GM19468 (cell line): ENCODE measurements around the gene ZKSCAN3.
"Not testable (repeated sequence)": the region's sequence is repeated elsewhere in the genome, so short reads cannot be mapped to it uniquely, and the experiment has no call there.

ENCODE experiments used
- ATAC-seq: cut with Tn5 transposase; IDR thresholded peaks from one replicate; pipeline ENCODE4 v1.9.1; 2021; ENCODE audit warnings: mild to moderate bottlenecking, moderate library complexity, moderate number of reproducible peaks; ENCODE audit not compliant: unreplicated experiment; ENCODE audit errors: extremely low read depth

Gene ZKSCAN3

DNA sequence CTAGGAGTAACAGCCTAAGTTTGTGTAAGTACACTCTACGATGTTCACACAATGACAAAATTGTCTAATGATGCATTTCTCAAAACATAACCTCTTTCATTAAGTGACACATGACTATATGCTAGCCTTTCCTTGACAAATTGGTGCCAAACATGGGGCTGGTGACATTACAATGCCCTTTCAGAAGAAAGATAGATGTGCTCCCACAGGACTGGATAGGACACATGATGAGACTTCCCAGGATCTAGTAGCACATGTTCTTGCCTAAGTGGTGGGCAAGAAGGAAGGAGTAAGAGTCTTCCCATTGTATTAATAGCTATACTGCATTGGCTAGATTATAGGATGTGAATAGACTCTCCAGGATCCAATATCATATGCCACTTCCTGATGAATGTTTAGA, 21.5 kb downstream of the ZKSCAN3 start:
- ATAC-seq = no peak

DNA sequence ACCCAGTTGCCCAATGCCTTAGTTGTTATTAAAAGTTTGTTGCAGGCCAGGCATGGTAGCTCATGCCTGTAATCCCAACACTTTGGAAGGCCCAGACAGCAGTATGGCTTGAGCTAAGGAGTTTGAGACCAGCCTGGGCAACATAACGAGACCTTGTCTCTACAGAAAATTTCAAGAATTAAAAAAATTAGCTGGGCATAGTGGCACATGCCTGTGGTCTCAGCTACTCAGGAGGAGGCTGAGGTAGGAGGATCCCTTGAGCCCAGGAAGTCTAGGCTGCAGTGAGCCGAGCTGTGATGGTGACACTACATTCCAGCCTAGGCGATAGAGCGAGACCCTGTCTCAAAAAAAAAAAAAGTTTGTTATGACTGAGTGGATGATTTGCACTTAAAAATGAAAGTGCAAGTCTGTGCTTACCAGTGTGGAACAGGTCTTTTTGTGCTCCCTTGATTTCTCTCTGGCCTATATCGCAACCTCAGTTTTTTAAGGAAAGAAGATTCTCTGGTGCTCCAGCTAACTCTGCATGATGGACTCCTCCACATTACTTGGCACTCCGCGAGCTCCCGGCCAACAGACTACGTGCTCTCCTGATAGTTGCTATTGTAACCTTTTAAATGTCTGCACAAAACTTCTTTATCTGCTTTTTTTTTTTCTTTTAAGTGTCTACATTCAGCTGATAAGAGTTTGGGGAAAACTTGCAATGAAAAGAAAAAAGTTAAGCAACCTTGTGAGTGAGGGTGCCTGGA, 22.1 kb downstream of the ZKSCAN3 start:
- ATAC-seq = peak; percentile 58

DNA sequence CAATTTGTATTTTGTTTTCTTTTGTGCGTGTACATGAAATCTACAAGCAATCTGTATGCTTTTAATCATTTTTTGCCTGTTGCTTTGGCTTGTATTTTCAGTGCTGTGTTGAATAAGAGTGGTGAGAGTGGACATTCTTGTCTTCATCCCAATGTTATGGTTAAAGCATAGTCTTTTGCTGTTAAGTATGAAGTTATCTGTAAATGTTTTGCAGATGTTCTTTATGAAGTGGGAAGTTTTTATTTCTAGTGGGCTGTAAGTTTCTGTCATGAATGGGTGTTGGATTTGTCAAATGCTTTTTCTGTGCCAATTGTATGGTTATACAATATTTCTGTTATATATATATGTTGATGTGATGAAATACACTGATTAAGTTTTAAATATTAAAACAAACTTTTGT, 24.2 kb downstream of the ZKSCAN3 start:
- no peak for ATAC-seq

DNA sequence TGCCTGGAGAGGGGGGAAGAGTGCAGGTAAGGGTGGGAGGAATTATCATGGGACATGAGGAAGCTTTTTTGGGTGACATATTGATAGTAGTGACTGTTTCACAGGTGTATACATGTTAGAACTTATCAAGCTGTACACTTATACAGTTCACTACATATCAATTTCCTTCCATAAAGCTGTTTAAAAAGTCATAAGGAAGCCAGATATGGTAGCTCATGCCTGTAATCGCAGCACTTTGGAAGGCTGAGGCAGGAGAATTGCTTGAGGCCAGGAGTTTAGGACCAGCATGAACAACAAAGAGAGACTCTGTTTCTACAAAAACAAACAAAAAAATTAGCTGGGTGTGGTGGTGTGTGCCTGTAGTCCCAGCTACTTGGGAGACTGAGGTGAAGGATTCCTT, 28.1 kb downstream of the ZKSCAN3 start:
- ATAC-seq = no peak

DNA sequence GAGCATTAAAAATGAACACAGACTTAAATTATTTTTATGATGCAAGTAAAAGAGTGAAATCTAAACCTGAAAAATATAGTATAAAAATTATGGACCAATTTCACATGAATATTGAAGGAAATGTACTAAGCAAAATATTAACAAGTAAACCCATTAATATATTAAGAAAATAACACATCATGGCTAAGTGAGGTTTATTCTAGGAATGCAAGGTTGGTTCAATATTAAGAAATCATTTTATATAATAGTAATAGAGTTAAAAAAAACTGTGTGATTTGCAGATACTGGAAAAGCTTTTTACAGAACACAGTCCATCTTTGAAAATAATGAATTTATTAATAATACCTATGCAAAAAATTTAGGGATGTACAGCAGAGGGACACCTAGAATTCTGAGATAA, 28.9 kb downstream of the ZKSCAN3 start:
- no peak for ATAC-seq

DNA sequence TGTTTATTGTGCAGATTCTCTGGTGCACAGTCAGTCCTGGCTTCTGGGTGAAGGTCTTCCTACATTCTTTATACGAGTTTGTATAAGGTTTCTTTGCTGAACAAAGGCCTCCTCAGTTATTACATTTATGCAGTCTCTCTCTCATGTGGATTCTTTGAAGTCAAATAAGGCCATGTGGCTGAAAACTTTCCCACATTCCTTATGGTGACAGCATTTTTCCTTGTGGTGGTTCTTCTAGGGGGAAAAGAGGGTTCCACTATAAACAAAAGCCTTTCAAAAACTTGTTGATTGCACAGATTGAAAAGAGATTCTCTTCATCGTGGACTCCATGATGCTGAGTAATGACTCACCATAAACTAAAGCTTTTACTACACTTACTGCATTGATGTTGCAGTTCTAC, 30.6 kb downstream of the ZKSCAN3 start:
- ATAC-seq = no peak

DNA sequence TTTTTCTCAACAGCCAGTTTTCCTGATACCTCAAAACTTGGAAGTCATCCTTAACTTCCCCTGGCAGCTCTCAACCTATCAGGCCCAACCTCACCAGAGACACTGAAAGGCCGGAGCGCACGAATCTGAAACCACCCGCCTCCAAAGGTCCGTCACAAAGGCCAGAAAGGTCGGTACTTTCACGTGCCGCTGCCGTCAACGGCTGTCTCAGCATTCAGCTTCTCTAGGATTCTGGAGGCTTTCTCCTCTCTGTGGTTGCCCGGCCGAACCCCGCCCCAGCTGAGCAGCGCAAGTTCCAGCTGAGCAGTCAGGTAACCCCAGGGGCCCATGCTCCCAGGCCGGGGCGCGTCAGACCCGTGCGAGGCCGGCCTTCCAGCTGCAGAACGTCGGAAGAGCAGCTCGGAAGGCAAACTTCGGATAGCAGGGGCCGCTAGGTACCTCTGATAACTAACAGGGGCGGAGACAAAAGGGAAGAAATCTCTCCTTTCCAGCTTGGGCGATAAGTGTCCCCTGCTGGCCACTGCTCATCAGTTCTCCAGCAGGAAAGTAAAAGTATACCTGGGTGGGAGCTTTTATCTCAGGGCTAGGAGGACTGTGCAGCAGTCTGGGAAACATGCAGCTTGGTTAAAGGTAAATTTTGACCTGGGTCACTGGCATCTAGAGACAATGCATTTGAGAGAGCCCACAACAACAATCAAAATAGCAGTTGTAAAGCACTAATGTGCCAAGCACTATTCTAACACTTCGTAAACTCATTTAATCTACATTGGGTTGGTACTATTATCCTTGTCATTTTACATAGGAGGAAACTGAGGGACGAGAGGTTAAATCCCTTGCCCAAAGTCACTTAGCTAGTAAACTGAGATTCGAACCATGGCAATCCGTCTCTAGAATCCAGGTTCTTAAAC, 33.7 kb downstream of the ZKSCAN3 start:
- peak; percentile 83 for ATAC-seq

DNA sequence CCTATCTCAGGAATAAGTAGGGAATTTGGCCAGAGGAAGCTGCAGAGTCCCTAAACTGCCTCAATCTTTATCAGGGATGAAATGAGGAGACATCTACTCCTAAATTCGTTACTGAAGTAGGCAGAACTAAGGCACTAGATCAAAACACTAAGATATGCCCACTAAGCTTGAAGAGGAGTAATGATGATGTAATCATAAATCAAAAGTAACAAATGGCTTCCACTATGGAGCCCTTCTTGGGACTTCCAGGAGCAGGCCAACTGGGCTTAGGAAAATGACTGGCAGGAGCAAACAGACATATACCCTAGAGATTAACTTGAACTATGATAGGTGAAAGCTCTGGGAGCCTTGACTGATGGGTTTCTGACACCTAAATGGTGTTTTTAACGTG, 34.4 kb downstream of the ZKSCAN3 start:
- no peak for ATAC-seq

DNA sequence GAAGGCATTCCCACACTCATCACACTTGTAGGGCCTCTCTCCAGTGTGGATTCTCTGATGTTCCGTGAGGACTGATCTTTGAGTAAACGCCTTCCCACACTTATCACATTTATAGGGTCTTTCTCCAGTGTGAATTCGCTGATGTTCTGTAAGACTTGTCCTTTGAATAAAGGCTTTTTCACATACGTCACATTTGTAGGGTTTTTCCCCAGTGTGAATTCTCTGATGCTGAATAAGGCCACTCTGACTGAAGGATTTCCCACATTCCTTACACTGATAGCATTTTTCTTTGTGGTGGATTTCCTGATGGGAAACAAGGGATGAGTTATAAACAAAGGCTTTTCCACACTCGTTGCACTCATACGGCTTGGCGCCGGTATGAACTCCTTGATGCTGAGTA, 40.9 kb downstream of the ZKSCAN3 start:
- ATAC-seq = no peak

DNA sequence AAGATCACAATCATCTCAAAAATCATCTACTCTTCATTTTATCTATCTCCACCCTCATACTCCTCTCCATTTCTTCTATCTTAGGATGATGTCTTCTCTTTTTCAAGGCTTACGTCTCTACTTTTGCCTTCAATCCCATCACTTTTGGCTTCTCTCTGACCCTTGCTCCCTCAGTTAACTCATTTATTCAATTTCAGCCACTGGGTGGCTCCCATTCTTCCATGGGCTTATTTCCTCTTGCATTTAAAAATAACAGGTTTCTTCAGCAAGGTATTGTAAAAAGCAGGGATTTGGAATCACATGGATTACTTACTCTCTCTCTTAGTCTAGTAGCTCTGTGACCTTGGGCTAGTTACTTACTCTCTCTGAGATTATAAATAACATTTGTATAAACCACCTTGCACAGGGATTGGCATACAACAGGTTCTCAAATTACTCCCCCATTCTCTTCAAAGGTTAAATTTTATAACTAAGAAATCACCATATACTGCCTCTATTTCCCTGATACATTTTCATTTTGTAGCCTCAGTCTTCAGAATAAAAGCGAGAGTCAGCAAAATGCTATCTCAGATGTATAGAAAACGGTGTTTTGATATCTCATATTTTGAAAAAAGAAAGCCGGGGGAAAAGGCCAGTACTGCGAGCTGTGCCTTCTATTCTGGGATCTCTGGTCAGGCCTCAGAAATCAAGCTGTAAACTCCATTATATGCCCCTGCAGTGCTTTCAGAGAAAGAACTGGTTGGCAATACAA, 44.3 kb downstream of the ZKSCAN3 start:
- no peak for ATAC-seq

DNA sequence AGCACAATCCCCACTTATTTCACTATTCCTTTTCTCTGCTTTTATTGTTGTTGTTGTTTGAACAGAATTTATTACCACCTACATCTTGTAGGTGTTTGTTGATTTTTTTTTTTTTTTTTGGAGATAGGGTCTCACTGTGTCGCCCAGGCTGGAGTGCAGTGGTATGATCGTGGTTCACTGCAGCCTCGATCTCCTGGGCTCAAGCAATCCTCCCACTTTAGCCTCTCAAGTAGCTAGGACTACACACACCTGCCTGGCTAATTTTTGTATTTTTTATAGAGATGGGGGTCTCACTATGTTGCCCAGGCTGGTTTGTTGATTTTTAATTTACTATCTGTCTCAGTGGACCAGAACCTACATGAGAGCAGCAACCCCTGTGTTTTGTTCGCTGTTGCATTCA, 46.2 kb downstream of the ZKSCAN3 start:
- no peak for ATAC-seq

DNA sequence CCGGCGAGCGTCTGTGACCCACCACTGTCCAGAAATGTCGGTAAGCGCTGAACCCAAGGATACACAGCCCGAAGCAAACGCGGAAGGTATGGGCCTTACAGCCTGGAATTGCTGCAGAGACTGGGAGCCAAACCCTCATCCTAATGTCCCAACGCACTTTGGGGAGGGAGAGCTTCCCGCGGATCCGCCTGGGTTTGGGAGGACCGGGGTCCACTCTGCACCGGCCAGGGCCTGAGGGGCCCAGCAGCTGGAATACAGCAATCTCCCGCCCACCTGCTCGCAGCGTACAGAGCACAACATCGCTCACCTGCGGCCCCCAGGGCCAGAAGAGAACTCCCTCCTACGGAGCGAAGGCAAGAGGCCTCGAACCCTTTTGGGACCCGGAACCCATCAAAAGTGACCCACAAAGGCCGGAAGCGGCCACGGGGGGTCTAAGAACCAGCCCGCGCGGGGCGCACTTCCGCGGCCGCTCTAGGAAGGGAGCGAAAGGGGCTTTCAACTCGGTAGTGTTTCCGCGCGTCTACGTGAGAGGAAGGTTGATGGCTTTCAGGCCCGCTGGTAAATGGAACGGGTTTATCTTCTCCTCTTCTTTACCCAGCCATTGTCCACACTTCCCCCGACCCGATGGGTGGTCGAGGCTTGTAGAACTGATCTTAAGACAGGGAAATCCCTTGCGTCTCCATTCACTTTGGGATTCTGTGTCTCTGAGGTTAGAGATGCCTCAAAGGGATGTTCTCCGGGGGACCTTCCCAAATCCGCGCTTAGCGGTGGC, 49.8 kb downstream of the ZKSCAN3 start, which contains the start of gene ZSCAN12:
Gene ZSCAN12 (minus strand): TSS at position 398 of the 772 bp plus-strand sequence. CDS start 1,342 bp downstream, outside the sequence.
- no peak for ATAC-seq

DNA sequence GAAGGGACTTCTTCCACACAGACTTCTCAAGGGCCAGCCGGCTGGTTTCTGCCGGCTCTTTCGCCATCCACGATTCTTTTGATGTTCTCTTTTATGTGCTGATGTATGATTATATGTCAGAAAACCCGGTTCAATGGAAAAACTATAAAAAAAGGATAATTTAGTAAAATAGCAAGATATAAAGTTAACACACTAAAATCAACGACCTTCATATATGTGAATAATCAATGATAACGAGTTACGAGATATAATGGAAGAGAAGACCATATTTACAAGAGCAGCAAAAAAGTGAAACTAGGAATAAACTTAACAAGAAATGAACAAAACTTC, 50.3 kb downstream of the ZKSCAN3 start:
- ATAC-seq = no peak

DNA sequence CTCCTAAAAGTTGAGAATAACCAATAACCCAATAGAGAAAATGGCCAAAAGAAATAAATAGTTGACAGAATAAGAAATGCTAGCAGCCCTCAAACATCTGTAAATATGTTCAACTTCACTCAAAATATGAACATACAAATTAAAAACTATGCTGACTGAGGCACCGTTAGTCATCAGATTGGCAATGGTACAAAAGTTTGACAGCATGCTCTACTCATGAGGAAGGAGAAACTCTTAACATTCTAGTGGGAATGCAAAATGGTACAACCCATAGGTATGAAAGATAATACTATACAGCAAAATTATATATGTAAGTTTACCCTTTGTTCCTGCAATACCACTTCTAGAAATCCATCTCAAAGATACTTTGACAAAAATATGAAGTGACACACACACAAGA, 51.4 kb downstream of the ZKSCAN3 start:
- no peak for ATAC-seq

DNA sequence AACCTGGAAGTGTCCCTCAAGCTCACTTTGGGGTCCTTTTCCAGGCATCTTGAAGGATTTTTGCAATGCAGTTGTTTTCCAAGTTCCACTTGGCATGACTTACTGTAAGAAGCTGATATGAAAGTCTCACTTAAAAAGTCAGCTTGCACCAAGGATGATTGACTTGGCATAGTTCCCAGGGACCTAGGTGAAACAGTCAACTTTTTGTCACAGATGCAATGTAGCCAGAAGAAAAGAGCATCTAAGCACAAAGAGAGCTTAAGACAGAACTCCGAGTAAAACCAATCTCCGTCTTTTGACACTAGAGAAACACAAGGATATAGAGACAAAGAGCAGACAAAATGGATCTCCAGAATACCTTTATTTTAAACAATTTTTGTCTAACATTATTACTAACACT, 52.5 kb downstream of the ZKSCAN3 start:
- ATAC-seq = no peak

DNA sequence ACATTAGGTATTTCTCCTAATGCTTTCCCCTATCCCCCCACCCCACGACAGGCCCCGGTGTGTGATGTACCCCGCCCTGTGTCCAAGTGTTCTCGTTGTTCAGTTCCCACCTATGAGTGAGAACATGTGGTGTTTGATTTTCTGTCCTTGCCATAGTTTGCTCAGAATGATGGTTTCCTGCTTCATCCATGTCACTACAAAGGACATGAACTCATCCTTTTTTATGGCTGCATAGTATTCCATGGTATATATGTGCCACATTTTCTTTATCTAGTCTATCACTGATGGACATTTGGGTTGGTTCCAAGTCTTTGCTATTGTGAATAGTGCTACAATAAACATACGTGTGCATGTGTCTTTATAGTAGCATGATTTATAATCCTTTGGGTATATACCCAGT, 54.2 kb downstream of the ZKSCAN3 start:
- not testable (repeated sequence) for ATAC-seq

DNA sequence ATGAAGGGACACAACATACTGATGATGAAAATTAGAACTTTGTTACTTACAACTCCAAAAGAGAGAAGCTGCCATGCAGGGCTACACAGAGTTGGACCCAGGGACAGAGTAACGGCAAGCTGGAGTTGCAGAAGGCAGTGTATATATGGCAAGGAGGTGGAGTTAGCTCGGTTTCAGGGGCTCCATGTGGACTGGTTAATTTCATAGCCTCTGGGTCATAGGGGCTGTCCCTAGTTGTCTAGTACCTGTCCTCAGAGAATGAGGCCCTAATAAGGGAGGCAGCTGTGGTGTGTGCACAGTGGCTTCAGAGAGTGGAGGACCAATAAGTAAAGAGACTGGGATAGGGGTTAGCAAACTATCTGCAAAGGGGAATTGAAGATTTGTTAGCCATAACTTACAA, 57.7 kb downstream of the ZKSCAN3 start:
- ATAC-seq = no peak

DNA sequence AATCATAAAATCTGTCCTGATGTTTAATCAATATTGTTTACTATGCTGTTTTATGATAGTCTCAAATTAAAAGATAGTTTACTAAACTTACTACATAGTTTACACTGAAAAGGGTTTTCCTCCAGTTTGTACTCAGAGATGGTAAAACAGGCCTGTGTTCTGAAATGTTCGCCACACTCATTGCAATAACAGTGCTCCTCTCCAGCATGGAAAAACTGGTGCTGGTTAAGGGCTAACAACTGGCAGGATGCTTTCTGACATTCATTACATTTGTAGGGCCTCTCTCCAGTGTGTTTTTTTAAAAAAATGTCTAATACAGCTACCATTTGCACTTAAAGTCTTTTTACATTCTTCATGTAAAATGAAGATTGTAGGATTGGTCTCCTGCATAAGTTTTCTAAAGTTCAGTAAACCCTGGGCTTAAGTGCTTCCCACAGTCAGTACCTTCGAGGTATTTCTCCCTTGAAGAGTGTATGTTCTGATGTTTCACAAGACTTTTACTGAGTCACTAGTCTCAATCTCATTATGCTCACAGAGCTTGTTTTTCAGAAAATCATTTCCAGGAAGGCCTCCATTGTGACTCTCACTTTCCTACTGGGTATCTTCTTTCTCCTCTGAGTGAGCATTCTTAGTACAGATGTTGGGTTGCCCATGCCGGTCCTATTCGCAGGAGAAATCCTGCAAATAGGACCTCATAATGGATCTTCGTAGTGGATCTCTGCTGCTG, 58.5 kb downstream of the ZKSCAN3 start:
- ATAC-seq = no peak

DNA sequence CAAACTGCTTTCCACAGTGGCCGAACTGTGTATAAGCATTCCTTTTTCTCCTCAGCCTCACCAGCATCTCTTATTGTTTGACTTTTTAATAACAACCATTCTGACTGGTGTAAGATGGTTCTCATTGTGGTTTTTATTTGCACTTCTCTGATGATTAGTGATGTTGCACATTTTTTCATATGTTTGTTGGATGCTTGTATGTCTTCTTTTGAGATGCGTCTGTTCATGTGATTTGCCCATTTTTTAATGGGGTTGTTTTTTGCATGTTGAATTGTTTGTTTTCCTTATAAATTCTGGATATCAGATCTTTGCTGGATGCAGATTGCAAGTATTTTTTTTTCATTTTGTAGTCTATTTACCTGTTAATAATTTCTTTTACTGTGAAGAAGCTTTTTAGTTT, 61.0 kb downstream of the ZKSCAN3 start:
- no peak for ATAC-seq
